Measurements from ENCODE around the gene RWDD4.

Gene RWDD4

GRCh38 chr4:183620421-183620820 is 38.6 kb downstream of the RWDD4 start:
- TF ChIP-seq CTCF (IDR thresholded peaks at IDR 0.05; ENCODE audit: low read depth, low read length, missing control alignments): no peak
- H3K4me3 ChIP-seq (replicated peaks; ENCODE audit: low read depth, low read length): no peak overlapping the region
- no peak for DNase-seq (ENCODE audit: extremely low read depth, low read depth)

- DNase-seq (ENCODE audit: extremely low read depth, low read depth): no peak
- no peak for TF ChIP-seq CTCF (IDR thresholded peaks at IDR 0.05; ENCODE audit: low read depth, low read length, missing control alignments)
- no peak overlapping the region for H3K4me3 ChIP-seq (replicated peaks; ENCODE audit: low read depth, low read length)
Observed at GRCh38 chr4:183618681-183619080, 40.3 kb downstream of the RWDD4 start.

GRCh38 chr4:183617075-183617474 is 41.9 kb downstream of the RWDD4 start:
- no peak for DNase-seq (ENCODE audit: extremely low read depth, low read depth)
- no peak for TF ChIP-seq CTCF (IDR thresholded peaks at IDR 0.05; ENCODE audit: low read depth, low read length, missing control alignments)

GRCh38 chr4:183612329-183613250 is 46.4 kb downstream of the RWDD4 start:
- DNase-seq (ENCODE audit: extremely low read depth, low read depth): no peak
- no peak for TF ChIP-seq CTCF (IDR thresholded peaks at IDR 0.05; ENCODE audit: low read depth, low read length, missing control alignments)
- H3K4me3 ChIP-seq (replicated peaks; ENCODE audit: low read depth, low read length): no peak overlapping the region

More at GRCh38 chr4:183617075-183617474, 41.9 kb downstream of the RWDD4 start:
- H3K4me3 ChIP-seq (replicated peaks; ENCODE audit: low read depth, low read length): no peak overlapping the region

- no peak for DNase-seq (ENCODE audit: extremely low read depth, low read depth)
- TF ChIP-seq CTCF (IDR thresholded peaks at IDR 0.05; ENCODE audit: low read depth, low read length, missing control alignments): no peak
- no peak overlapping the region for H3K4me3 ChIP-seq (replicated peaks; ENCODE audit: low read depth, low read length)
Observed at GRCh38 chr4:183611210-183611830, 47.7 kb downstream of the RWDD4 start.

GRCh38 chr4:183610613-183611012 is 48.4 kb downstream of the RWDD4 start:
- no peak for DNase-seq (ENCODE audit: extremely low read depth, low read depth)
- no peak overlapping the region for H3K4me3 ChIP-seq (replicated peaks; ENCODE audit: low read depth, low read length)
- TF ChIP-seq CTCF (IDR thresholded peaks at IDR 0.05; ENCODE audit: low read depth, low read length, missing control alignments): no peak
